IMR-90 (cell line): ENCODE measurements around the gene ATF1. TPM values are rescaled to one million over a fixed set of nuclear protein-coding genes. Genes with fewer than 3 reads are reported as not detected.

ENCODE experiments used
- ATAC-seq: fragments of 200-7000 bp; cut with Tn5 transposase; 2 replicates; pipeline ENCODE4 v1.9.1; 2020; ENCODE audit warnings: low read depth, mild to moderate bottlenecking, moderate library complexity
- BruUV-seq: library from RNA; stranded (reverse); fragments of 400-500 nt; replicated peaks from 2 replicates; lab custom pipeline; 2021; lab: Mats Ljungman, UMichigan
- CTCF ChIA-PET: fragments of 300-600 bp; formaldehyde crosslinking; extraction: SDS; loops from one replicate; lab custom pipeline; 2021; ENCODE audit warnings: antibody characterized with exemption; lab: Yijun Ruan, JAX
- POLR2A ChIA-PET: fragments of 300-600 bp; sonication (Branson Sonifier 250); formaldehyde crosslinking; loops from one replicate; lab custom pipeline; 2022; ENCODE audit warnings: antibody characterized with exemption; ENCODE audit not compliant: unreplicated experiment; lab: Charles Lee
- DNase-seq: peaks from one replicate; pipeline ENCODE4 v3.0.0; 2013
- H2AFZ ChIP-seq: replicated peaks from 2 replicates; pipeline ENCODE3; 2013; ENCODE audit warnings: low read length, mild to moderate bottlenecking; ENCODE audit not compliant: poor library complexity
- H2AK5ac ChIP-seq: 2 replicates; pipeline ENCODE4 v1.6.1; 2013; ENCODE audit warnings: low read depth, low read length, inconsistent platforms
- H2AK9ac ChIP-seq: replicated peaks from 2 replicates; pipeline ENCODE3; 2013; ENCODE audit warnings: mild to moderate bottlenecking, low read depth, low read length, moderate library complexity; ENCODE audit not compliant: poor library complexity
- H2BK120ac ChIP-seq: 2 replicates; pipeline ENCODE4 v1.6.1; 2013; ENCODE audit warnings: low read depth, low read length, inconsistent platforms
- H2BK15ac ChIP-seq: 3 replicates; pipeline ENCODE4 v1.6.1; 2013; ENCODE audit warnings: low read depth, low read length, inconsistent platforms
- H2BK20ac ChIP-seq: 2 replicates; pipeline ENCODE4 v1.6.1; 2013; ENCODE audit warnings: low read depth, mild to moderate bottlenecking, inconsistent platforms, low read length, moderate library complexity
- H2BK5ac ChIP-seq: 2 replicates; pipeline ENCODE4 v1.6.1; 2013; ENCODE audit warnings: mild to moderate bottlenecking, low read depth, low read length, inconsistent platforms; ENCODE audit not compliant: poor library complexity, severe bottlenecking
- H3K14ac ChIP-seq: replicated peaks from 2 replicates; pipeline ENCODE4 v1.6.1; 2013; ENCODE audit warnings: low read depth, low read length, inconsistent platforms
- H3K18ac ChIP-seq: 2 replicates; pipeline ENCODE4 v1.6.1; 2013; ENCODE audit warnings: low read depth, low read length, control low read depth
- H3K23ac ChIP-seq: 2 replicates; pipeline ENCODE4 v1.6.1; 2013; ENCODE audit warnings: low read depth, low read length, inconsistent platforms
- H3K27ac ChIP-seq: 2 replicates; pipeline ENCODE4 v1.5.1; 2013; ENCODE audit warnings: mild to moderate bottlenecking, control low read depth, low read length; ENCODE audit not compliant: insufficient read depth
- H3K27me3 ChIP-seq: 2 replicates; pipeline ENCODE4 v1.6.1; 2013; ENCODE audit warnings: low read length; ENCODE audit not compliant: control insufficient read depth, insufficient read depth
- H3K36me3 ChIP-seq: 2 replicates; pipeline ENCODE4 v1.6.1; 2013; ENCODE audit warnings: low read length, mixed read lengths; ENCODE audit not compliant: control insufficient read depth, insufficient read depth
- H3K4ac ChIP-seq: 2 replicates; pipeline ENCODE4 v1.6.1; 2013; ENCODE audit warnings: low read depth, low read length, inconsistent platforms
- H3K4me1 ChIP-seq: 2 replicates; pipeline ENCODE4 v1.6.1; 2013; ENCODE audit warnings: low read length, mixed read lengths; ENCODE audit not compliant: control insufficient read depth, insufficient read depth
- H3K4me2 ChIP-seq: 2 replicates; pipeline ENCODE4 v1.6.1; 2013; ENCODE audit warnings: low read depth, mild to moderate bottlenecking, control low read depth, low read length, moderate library complexity
- H3K4me3 ChIP-seq: 2 replicates; pipeline ENCODE4 v1.5.1; 2013; ENCODE audit warnings: low read depth, mild to moderate bottlenecking, control low read depth, low read length, moderate library complexity; ENCODE audit not compliant: insufficient read depth
- H3K56ac ChIP-seq: 2 replicates; pipeline ENCODE4 v1.6.1; 2013; ENCODE audit warnings: low read length, inconsistent platforms; ENCODE audit not compliant: insufficient read depth; ENCODE audit errors: extremely low read depth
- H3K79me1 ChIP-seq, 2 experiments: 2 replicates each; pipeline ENCODE4 v1.6.1; 2013; ENCODE audit warnings: low read length in 2 of 2, inconsistent platforms in 1 of 2, low read depth in 1 of 2
- H3K9ac ChIP-seq: 2 replicates; pipeline ENCODE4 v1.6.1; 2013; ENCODE audit warnings: low read depth, low read length, control low read depth
- H3K9me1 ChIP-seq: 2 replicates; pipeline ENCODE4 v1.6.1; 2013; ENCODE audit warnings: low read length, inconsistent platforms; ENCODE audit not compliant: insufficient read depth
- H3K9me3 ChIP-seq: 2 replicates; pipeline ENCODE4 v1.6.1; 2013; ENCODE audit warnings: low read length; ENCODE audit not compliant: control insufficient read depth, insufficient read depth
- H4K20me1 ChIP-seq: 2 replicates; pipeline ENCODE4 v1.6.1; 2013; ENCODE audit warnings: low read length, inconsistent platforms; ENCODE audit not compliant: insufficient read depth
- H4K5ac ChIP-seq: 2 replicates; pipeline ENCODE4 v1.6.1; 2013; ENCODE audit warnings: mild to moderate bottlenecking, low read depth, low read length, control low read depth
- H4K8ac ChIP-seq, 2 experiments: 2 replicates each; pipeline ENCODE4 v1.6.1; 2013; ENCODE audit warnings: low read depth in 2 of 2, low read length in 2 of 2, control low read depth in 1 of 2, inconsistent platforms in 1 of 2
- H4K91ac ChIP-seq: 2 replicates; pipeline ENCODE4 v1.6.1; 2013; ENCODE audit warnings: low read depth, low read length, inconsistent platforms; ENCODE audit not compliant: insufficient read depth
- BHLHE40 ChIP-seq: fragments of 150-350 bp; IDR thresholded peaks from 2 replicates; pipeline ENCODE4 v1.6.1; 2016; ENCODE audit warnings: mild to moderate bottlenecking, low read depth, low read length
- WGBS, 2 experiments: methylation state at CpG; one replicate each; pipeline versions ENCODE4 v1.1.5 to v1.1.7; 2013; ENCODE audit warnings: missing lambda C conversion rate in 2 of 2; ENCODE audit not compliant: insufficient read length in 1 of 2; ENCODE audit errors: extremely low coverage in 2 of 2; 5-methylcytosine and 5-hydroxymethylcytosine counted together
- dilution Hi-C: fragments of 300-500 bp; cut with HindIII; formaldehyde crosslinking; loops from one replicate; pipeline ENCODE4 v1.14.3; 2018; ENCODE audit warnings: low sequenced_read_pairs; ENCODE audit not compliant: unreplicated experiment
- in situ Hi-C: fragments of 300-500 bp; cut with MboI; formaldehyde crosslinking; loops from 3 replicates; pipeline ENCODE4 v1.14.3; 2019; ENCODE audit warnings: low sequenced_read_pairs, inconsistent platforms, mixed read lengths
- intact Hi-C: fragments of 100-400 bp; cut with micrococcal nuclease; formaldehyde crosslinking; loops from 2 replicates; pipeline ENCODE4 v1.10.0; 2022
- polyA plus RNA-seq, 3 experiments: library from polyadenylated mRNA; depleted of rRNA; stranded (reverse); fragments of >200 nt; gene quantifications; 2 replicates each; pipeline ENCODE4 v1.2.3, GENCODE V29; 2012; ENCODE audit warnings: low replicate concordance in 1 of 3
- total RNA-seq: library from RNA; depleted of rRNA; stranded (reverse); fragments of >200 nt; gene quantifications from 2 replicates; pipeline ENCODE4 v1.2.3, GENCODE V29; 2012

ATF1 gene
- total and polyA plus RNA-seq, 2 of the 4 experiments (the other 2 are of a cell fraction) = 20.6 to 24.0 TPM

GRCh38 chr12:50749459-50749882 lies 14.4 kb upstream of the ATF1 start:
- Histone ChIP-seq H3K4ac (no peak overlapping the region), H2BK15ac (no peak overlapping the region), H3K27ac (no peak overlapping the region), H4K91ac (no peak overlapping the region), H2AK5ac (no peak overlapping the region; the same call in 1 of the 2 replicates), H3K23ac (peak overlapping the region; percentile 11; the same call in 1 of the 2 replicates), H3K4me1 (no peaks in the 10 kb centered on the region), H3K56ac (no peak overlapping the region), H3K9me1 (peaks cover 8% of the 10 kb centered on the region; the same call in 1 of the 2 replicates), H3K14ac (no peak overlapping the region), H4K8ac (no peak overlapping the region), H3K9ac (no peak overlapping the region), H3K36me3 (peaks cover 15% of the 10 kb centered on the region), H3K18ac (no peak overlapping the region), H3K27me3 (no peaks in the 10 kb centered on the region), H2AFZ (no peak overlapping the region), H3K79me1 (0 out of 4 replicates have a peak, but pooled peaks cover 0 to 2% of the 10 kb centered on the region in 2 experiments), H4K20me1 (no peaks in the 10 kb centered on the region), H3K4me2 (no peak overlapping the region), H4K5ac (no peak overlapping the region), H3K4me3 (no peak overlapping the region), H3K9me3 (no peaks in the 10 kb centered on the region), H2BK5ac (no peak overlapping the region), H2AK9ac (no peak overlapping the region), H2BK20ac (no peak overlapping the region), H2BK120ac (no peak overlapping the region)
- ATAC-seq (no peak), DNase-seq (no peak)
- 92% methylated on average over 2 of the region's 2 CpGs; no CpG with 5 or more reads in 1 of the 2 experiments for WGBS, 2 experiments
- CTCF ChIA-PET = no interaction called here
- in situ Hi-C loops (no loop called here), dilution Hi-C loops (no loop called here), intact Hi-C loops (no loop called here)
- no TSS peak for BruUV-seq
- no peak for TF ChIP-seq BHLHE40
- POLR2A ChIA-PET = no interaction called here
